Muscle of leg (tissue), 11 donors: ENCODE measurements around the gene DLK1. TPM values are rescaled to one million over a fixed set of nuclear protein-coding genes. Genes with fewer than 3 reads are reported as not detected.

Experiments used
- DNase-seq: peaks from one replicate; pipeline ENCODE4 v3.0.0; 2013
- H3K27ac ChIP-seq: one replicate; pipeline ENCODE4 v1.5.1; 2013; ENCODE audit warnings: mild to moderate bottlenecking, low read length, control low read depth
- H3K27me3 ChIP-seq: one replicate; pipeline ENCODE4 v1.6.1; 2013; ENCODE audit warnings: low read length; ENCODE audit not compliant: control insufficient read depth, insufficient read depth
- H3K36me3 ChIP-seq: one replicate; pipeline ENCODE4 v1.6.1; 2013; ENCODE audit warnings: low read length; ENCODE audit not compliant: control insufficient read depth, insufficient read depth
- H3K4me1 ChIP-seq: one replicate; pipeline ENCODE4 v1.6.1; 2013; ENCODE audit warnings: low read length; ENCODE audit not compliant: control insufficient read depth, insufficient read depth
- H3K4me3 ChIP-seq: one replicate; pipeline ENCODE4 v1.5.1; 2013; ENCODE audit warnings: low read length, control low read depth
- H3K9me3 ChIP-seq: replicated peaks from 2 replicates; pipeline ENCODE4 v1.6.1; 2013; ENCODE audit warnings: low read depth, low read length; ENCODE audit not compliant: control insufficient read depth
- WGBS: methylation state at CpG from one replicate; pipeline ENCODE4 v1.1.5; 2013; ENCODE audit warnings: missing lambda C conversion rate; ENCODE audit not compliant: insufficient coverage; 5-methylcytosine and 5-hydroxymethylcytosine counted together
- polyA plus RNA-seq, 8 donors: library from polyadenylated mRNA; unstranded; fragments of 120-200 nt; gene quantifications; one replicate each; pipeline versions ENCODE4 v1.2.1 to v1.2.3, GENCODE V29; 2013; ENCODE audit warnings: inconsistent platforms in 1 of 8, low replicate concordance in 1 of 8; ENCODE audit not compliant: insufficient read length in 8 of 8, insufficient read depth in 1 of 8
- total RNA-seq: library from RNA; stranded (reverse); fragments of 120-200 nt; gene quantifications from one replicate; pipeline ENCODE4 v1.2.4, GENCODE V29; 2013

The DLK1 gene
- total and polyA plus RNA-seq, 9 donors = 377 to 2,540 (median 2,140) TPM

GRCh38 chr14:100780246-100780645, 53.6 kb downstream of the DLK1 start:
- H3K4me1 ChIP-seq = peaks cover 91% of the 10 kb centered on the region
- H3K27me3 ChIP-seq = no peaks in the 10 kb centered on the region
- DNase-seq = no peak
- H3K27ac ChIP-seq = peak overlapping the region; percentile 85
- WGBS = 89% methylated on average over 7 of the region's 12 CpGs
- H3K4me3 ChIP-seq = no peak overlapping the region
- H3K36me3 ChIP-seq = no peaks in the 10 kb centered on the region
- H3K9me3 ChIP-seq = no peaks in the 10 kb centered on the region

- Histone ChIP-seq H3K4me1 (peaks cover 91% of the 10 kb centered on the region), H3K27ac (peak overlapping the region; percentile 85), H3K4me3 (no peak overlapping the region), H3K9me3 (no peaks in the 10 kb centered on the region), H3K36me3 (no peaks in the 10 kb centered on the region), H3K27me3 (no peaks in the 10 kb centered on the region)
- 64% methylated on average over 6 of the region's 12 CpGs for WGBS
- peak; percentile 65 for DNase-seq
Observed at GRCh38 chr14:100780646-100781355, 54.1 kb downstream of the DLK1 start.

- DNase-seq = no peak
- Histone ChIP-seq H3K27me3 (no peaks in the 10 kb centered on the region), H3K36me3 (no peaks in the 10 kb centered on the region), H3K4me1 (peaks cover 89% of the 10 kb centered on the region), H3K4me3 (no peak overlapping the region), H3K9me3 (no peaks in the 10 kb centered on the region), H3K27ac (peak overlapping the region; percentile 85)
- WGBS = 94% methylated on average over 3 of the region's 8 CpGs
Observed at GRCh38 chr14:100781952-100782351, 55.3 kb downstream of the DLK1 start.

- Histone ChIP-seq H3K27me3 (no peaks in the 10 kb centered on the region), H3K4me1 (peaks cover 89% of the 10 kb centered on the region), H3K36me3 (no peaks in the 10 kb centered on the region), H3K27ac (peak overlapping the region; percentile 67), H3K4me3 (no peak overlapping the region), H3K9me3 (no peaks in the 10 kb centered on the region)
- no peak for DNase-seq
- WGBS = 70% methylated on average over 10 of the region's 13 CpGs
Observed at GRCh38 chr14:100782516-100783320, 56.0 kb downstream of the DLK1 start.

GRCh38 chr14:100783630-100784370, 57.1 kb downstream of the DLK1 start:
- no peaks in the 10 kb centered on the region for H3K36me3 ChIP-seq
- H3K27ac ChIP-seq = peak overlapping the region; percentile 67
- 81% methylated on average over 23 of the region's 27 CpGs for WGBS
- DNase-seq = no peak
- peaks cover 86% of the 10 kb centered on the region for H3K4me1 ChIP-seq
- no peaks in the 10 kb centered on the region for H3K9me3 ChIP-seq
- H3K27me3 ChIP-seq = no peaks in the 10 kb centered on the region
- no peak overlapping the region for H3K4me3 ChIP-seq

- WGBS = 93% methylated on average over 9 of the region's 11 CpGs
- peaks cover 86% of the 10 kb centered on the region for H3K4me1 ChIP-seq
Observed at GRCh38 chr14:100784523-100785337, 58.0 kb downstream of the DLK1 start.

GRCh38 chr14:100785338-100785615, 58.6 kb downstream of the DLK1 start:
- H3K4me1 ChIP-seq = peaks cover 86% of the 10 kb centered on the region
- no peak for DNase-seq
- WGBS = 86% methylated on average over 4 of the region's 4 CpGs

More at GRCh38 chr14:100784523-100785337, 58.0 kb downstream of the DLK1 start:
- Histone ChIP-seq H3K27me3 (no peaks in the 10 kb centered on the region), H3K27ac (peak overlapping the region; percentile 67), H3K9me3 (peaks cover 4% of the 10 kb centered on the region), H3K36me3 (no peaks in the 10 kb centered on the region), H3K4me3 (no peak overlapping the region)
- DNase-seq = no peak

GRCh38 chr14:100785626-100786025, 58.9 kb downstream of the DLK1 start:
- Histone ChIP-seq H3K9me3 (peaks cover 4% of the 10 kb centered on the region), H3K4me1 (peaks cover 86% of the 10 kb centered on the region), H3K27me3 (no peaks in the 10 kb centered on the region), H3K4me3 (no peak overlapping the region), H3K27ac (peak overlapping the region; percentile 63), H3K36me3 (no peaks in the 10 kb centered on the region)
- 93% methylated on average over 6 of the region's 7 CpGs for WGBS
- DNase-seq = no peak

More at GRCh38 chr14:100785338-100785615, 58.6 kb downstream of the DLK1 start:
- peaks cover 4% of the 10 kb centered on the region for H3K9me3 ChIP-seq
- H3K27me3 ChIP-seq = no peaks in the 10 kb centered on the region
- H3K27ac ChIP-seq = peak overlapping the region; percentile 9
- H3K4me3 ChIP-seq = no peak overlapping the region
- H3K36me3 ChIP-seq = no peaks in the 10 kb centered on the region

- DNase-seq = peak; percentile 48
- no peak overlapping the region for H3K4me3 ChIP-seq
- H3K9me3 ChIP-seq = peaks cover 4% of the 10 kb centered on the region
- H3K27ac ChIP-seq = peak overlapping the region; percentile 63
- H3K4me1 ChIP-seq = peaks cover 86% of the 10 kb centered on the region
- no peaks in the 10 kb centered on the region for H3K27me3 ChIP-seq
- H3K36me3 ChIP-seq = no peaks in the 10 kb centered on the region
- 66% methylated on average over 3 of the region's 11 CpGs for WGBS
Observed at GRCh38 chr14:100786131-100786530, 59.4 kb downstream of the DLK1 start.
